GDM1 (cell line): Measurements from ENCODE around the gene CTXN1.
"Not testable (repeated sequence)": the region's sequence is repeated elsewhere in the genome, so short reads cannot be mapped to it uniquely, and the experiment has no call there.

Experiments used
- DNase-seq: peaks from one replicate; lab custom pipeline; 2025; lab: John Stamatoyannopoulos, UW

Gene CTXN1

GRCh38 chr19:7900401-7900870 is 25.5 kb downstream of the CTXN1 start:
- DNase-seq, result no peak

- DNase-seq, result no peak
Measured at GRCh38 chr19:7899751-7900378, 26.1 kb downstream of the CTXN1 start.

- no peak for DNase-seq
Measured at GRCh38 chr19:7898967-7899366, 27.0 kb downstream of the CTXN1 start.

GRCh38 chr19:7897292-7897691 is 28.6 kb downstream of the CTXN1 start:
- no peak for DNase-seq

- DNase-seq, result no peak
Measured at GRCh38 chr19:7895565-7895964, 30.4 kb downstream of the CTXN1 start.

- DNase-seq, result no peak
Measured at GRCh38 chr19:7894612-7895309, 31.2 kb downstream of the CTXN1 start.

GRCh38 chr19:7893362-7894101 is 32.4 kb downstream of the CTXN1 start:
- not testable (repeated sequence) for DNase-seq

GRCh38 chr19:7888826-7889217 is 37.1 kb downstream of the CTXN1 start:
- DNase-seq, result no peak

- no peak for DNase-seq
Measured at GRCh38 chr19:7888145-7888825, 37.6 kb downstream of the CTXN1 start, which contains the start of gene LRRC8E. TSS of gene LRRC8E (plus strand) at chr19:7888510. CDS start at chr19:7895604, 7,094 bp downstream.

- DNase-seq, result no peak
Measured at GRCh38 chr19:7887408-7888144, 38.4 kb downstream of the CTXN1 start.

GRCh38 chr19:7885818-7886217 is 40.1 kb downstream of the CTXN1 start:
- no peak for DNase-seq

GRCh38 chr19:7883796-7884570 is 42.0 kb downstream of the CTXN1 start:
- no peak for DNase-seq

GRCh38 chr19:7883105-7883504 is 42.8 kb downstream of the CTXN1 start:
- DNase-seq, result no peak

GRCh38 chr19:7881910-7882309 is 44.0 kb downstream of the CTXN1 start:
- no peak for DNase-seq

GRCh38 chr19:7879836-7880235 is 46.1 kb downstream of the CTXN1 start:
- DNase-seq, result no peak

- DNase-seq, result no peak
Measured at GRCh38 chr19:7879111-7879807, 46.7 kb downstream of the CTXN1 start.

- no peak for DNase-seq
Measured at GRCh38 chr19:7877249-7877836, 48.6 kb downstream of the CTXN1 start.

- no peak for DNase-seq
Measured at GRCh38 chr19:7874897-7875273, 51.0 kb downstream of the CTXN1 start.
